ENCODE data around the gene RBMS3. TPM values are rescaled to one million over a fixed set of nuclear protein-coding genes. Genes with fewer than 3 reads are reported as not detected.

The RBMS3 gene
- total and polyA plus RNA-seq, 2 experiments from 2014 or later = 3.2 to 7.4 TPM

DNA sequence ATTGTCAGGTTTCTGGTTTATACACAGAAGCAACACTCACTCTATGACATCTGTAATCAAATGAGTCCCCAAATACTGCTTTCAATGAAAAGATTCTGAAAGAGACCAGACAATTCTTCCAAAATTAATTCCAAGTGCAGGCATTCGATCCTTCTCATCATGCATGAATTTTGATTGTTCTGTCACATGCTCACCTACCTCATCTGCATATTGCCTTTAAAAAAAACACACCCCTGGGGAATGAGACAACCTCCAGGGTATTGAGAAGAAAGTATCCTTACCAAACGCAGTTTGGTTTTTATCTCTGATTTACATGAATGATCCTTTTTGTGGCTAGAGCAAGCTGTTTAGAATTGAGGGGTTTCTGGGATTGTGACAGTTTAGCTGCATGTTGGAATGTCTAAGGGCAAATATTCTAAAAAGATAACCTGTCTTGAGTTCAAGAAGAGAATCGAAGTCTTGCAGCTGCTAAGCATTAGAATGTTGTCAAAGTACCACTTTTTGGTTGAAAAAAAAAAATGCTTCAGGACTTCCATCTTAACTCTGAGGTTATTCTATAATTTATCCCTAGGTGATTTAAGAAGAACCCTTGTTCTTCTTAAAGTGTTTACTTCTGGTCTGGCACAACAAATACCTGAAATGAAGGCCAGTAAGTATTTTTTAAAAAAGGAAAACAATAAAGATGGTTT is 653.1 kb downstream of the RBMS3 start (continued):
- TF ChIP-seq, protein P1, sequence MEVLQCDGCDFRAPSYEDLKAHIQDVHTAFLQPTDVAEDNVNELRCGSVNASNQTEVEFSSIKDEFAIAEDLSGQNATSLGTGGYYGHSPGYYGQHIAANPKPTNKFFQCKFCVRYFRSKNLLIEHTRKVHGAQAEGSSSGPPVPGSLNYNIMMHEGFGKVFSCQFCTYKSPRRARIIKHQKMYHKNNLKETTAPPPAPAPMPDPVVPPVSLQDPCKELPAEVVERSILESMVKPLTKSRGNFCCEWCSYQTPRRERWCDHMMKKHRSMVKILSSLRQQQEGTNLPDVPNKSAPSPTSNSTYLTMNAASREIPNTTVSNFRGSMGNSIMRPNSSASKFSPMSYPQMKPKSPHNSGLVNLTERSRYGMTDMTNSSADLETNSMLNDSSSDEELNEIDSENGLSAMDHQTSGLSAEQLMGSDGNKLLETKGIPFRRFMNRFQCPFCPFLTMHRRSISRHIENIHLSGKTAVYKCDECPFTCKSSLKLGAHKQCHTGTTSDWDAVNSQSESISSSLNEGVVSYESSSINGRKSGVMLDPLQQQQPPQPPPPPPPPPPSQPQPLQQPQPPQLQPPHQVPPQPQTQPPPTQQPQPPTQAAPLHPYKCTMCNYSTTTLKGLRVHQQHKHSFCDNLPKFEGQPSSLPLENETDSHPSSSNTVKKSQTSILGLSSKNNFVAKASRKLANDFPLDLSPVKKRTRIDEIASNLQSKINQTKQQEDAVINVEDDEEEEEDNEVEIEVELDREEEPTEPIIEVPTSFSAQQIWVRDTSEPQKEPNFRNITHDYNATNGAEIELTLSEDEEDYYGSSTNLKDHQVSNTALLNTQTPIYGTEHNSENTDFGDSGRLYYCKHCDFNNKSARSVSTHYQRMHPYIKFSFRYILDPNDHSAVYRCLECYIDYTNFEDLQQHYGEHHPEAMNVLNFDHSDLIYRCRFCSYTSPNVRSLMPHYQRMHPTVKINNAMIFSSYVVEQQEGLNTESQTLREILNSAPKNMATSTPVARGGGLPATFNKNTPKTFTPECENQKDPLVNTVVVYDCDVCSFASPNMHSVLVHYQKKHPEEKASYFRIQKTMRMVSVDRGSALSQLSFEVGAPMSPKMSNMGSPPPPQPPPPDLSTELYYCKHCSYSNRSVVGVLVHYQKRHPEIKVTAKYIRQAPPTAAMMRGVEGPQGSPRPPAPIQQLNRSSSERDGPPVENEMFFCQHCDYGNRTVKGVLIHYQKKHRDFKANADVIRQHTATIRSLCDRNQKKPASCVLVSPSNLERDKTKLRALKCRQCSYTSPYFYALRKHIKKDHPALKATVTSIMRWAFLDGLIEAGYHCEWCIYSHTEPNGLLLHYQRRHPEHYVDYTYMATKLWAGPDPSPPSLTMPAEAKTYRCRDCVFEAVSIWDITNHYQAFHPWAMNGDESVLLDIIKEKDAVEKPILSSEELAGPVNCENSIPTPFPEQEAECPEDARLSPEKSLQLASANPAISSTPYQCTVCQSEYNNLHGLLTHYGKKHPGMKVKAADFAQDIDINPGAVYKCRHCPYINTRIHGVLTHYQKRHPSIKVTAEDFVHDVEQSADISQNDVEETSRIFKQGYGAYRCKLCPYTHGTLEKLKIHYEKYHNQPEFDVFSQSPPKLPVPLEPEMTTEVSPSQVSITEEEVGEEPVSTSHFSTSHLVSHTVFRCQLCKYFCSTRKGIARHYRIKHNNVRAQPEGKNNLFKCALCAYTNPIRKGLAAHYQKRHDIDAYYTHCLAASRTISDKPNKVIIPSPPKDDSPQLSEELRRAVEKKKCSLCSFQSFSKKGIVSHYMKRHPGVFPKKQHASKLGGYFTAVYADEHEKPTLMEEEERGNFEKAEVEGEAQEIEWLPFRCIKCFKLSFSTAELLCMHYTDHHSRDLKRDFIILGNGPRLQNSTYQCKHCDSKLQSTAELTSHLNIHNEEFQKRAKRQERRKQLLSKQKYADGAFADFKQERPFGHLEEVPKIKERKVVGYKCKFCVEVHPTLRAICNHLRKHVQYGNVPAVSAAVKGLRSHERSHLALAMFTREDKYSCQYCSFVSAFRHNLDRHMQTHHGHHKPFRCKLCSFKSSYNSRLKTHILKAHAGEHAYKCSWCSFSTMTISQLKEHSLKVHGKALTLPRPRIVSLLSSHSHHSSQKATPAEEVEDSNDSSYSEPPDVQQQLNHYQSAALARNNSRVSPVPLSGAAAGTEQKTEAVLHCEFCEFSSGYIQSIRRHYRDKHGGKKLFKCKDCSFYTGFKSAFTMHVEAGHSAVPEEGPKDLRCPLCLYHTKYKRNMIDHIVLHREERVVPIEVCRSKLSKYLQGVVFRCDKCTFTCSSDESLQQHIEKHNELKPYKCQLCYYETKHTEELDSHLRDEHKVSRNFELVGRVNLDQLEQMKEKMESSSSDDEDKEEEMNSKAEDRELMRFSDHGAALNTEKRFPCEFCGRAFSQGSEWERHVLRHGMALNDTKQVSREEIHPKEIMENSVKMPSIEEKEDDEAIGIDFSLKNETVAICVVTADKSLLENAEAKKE (CRISPR knock-in tag; IDR thresholded peaks at IDR 0.05) = no peak
- TF ChIP-seq EZH2 (IDR thresholded peaks at IDR 0.05; ENCODE audit: low read depth, unreplicated experiment) = no peak
- no peak for TF ChIP-seq EZH2phosphoT487 (IDR thresholded peaks at IDR 0.05; ENCODE audit: unreplicated experiment)
- TF ChIP-seq ZNF331 (CRISPR knock-in tag; IDR thresholded peaks at IDR 0.05; ENCODE audit: low read depth) = no peak

- H3F3A ChIP-seq (replicated peaks; ENCODE audit: low read depth) = no peaks in the 10 kb centered on the region
- H3K27me3 ChIP-seq (ENCODE audit: insufficient read depth) = no peaks in the 10 kb centered on the region
- no peaks in the 10 kb centered on the region for H3K36me3 ChIP-seq (ENCODE audit: insufficient read depth)
- no peak overlapping the region for H3K4me3 ChIP-seq
- H3K4me1 Mint-ChIP-seq = peaks cover 24% of the 10 kb centered on the region
- no peak overlapping the region for H3K4me2 ChIP-seq
- ATAC-seq = no peak
- no peaks in the 10 kb centered on the region for H3K27me3 Mint-ChIP-seq (ENCODE audit: insufficient read depth, low read depth, poor library complexity)
- TF ChIP-seq, protein P1 (CRISPR knock-in tag; IDR thresholded peaks at IDR 0.05) = no peak
- no peak for TF ChIP-seq POLR2AphosphoS5 (IDR thresholded peaks at IDR 0.05; ENCODE audit: low read depth)
- TF ChIP-seq EZH2phosphoT487 (IDR thresholded peaks at IDR 0.05; ENCODE audit: unreplicated experiment) = no peak
- TF ChIP-seq STAT1 (IDR thresholded peaks at IDR 0.05; ENCODE audit: unreplicated experiment) = no peak
- TF ChIP-seq JUNB (IDR thresholded peaks at IDR 0.05; ENCODE audit: unreplicated experiment) = no peak
- no peak for TF ChIP-seq ZNF114 (CRISPR knock-in tag; IDR thresholded peaks at IDR 0.05)
- H2AFZ ChIP-seq = no peak overlapping the region
- no peaks in the 10 kb centered on the region for H4K20me1 ChIP-seq (replicated peaks; ENCODE audit: insufficient read depth)
- no peaks in the 10 kb centered on the region for H3K9me2 ChIP-seq (ENCODE audit: insufficient read depth)
- H3K4me3 Mint-ChIP-seq = no peak overlapping the region
- DNase-seq (ENCODE audit: low spot score) = no peak
- H3K36me3 Mint-ChIP-seq (ENCODE audit: low read depth) = no peaks in the 10 kb centered on the region
- no peaks in the 10 kb centered on the region for H3K9me3 Mint-ChIP-seq
- no peaks in the 10 kb centered on the region for H3K79me2 ChIP-seq (replicated peaks; ENCODE audit: insufficient read depth)
- H3K27ac Mint-ChIP-seq = no peak overlapping the region
- H3K4me1 ChIP-seq (ENCODE audit: insufficient read depth) = peaks cover 27% of the 10 kb centered on the region
- H3K27ac ChIP-seq (ENCODE audit: low read depth) = no peak overlapping the region
Observed at GRCh38 chr3:29934751-29935150, 653.9 kb downstream of the RBMS3 start.
